ENCODE measurements around the gene SYN1. TPM values are rescaled to one million over a fixed set of nuclear protein-coding genes. Genes with fewer than 3 reads are reported as not detected.

The SYN1 gene
- total RNA-seq, 1 donor from 2014 or later = 5.3 TPM

DNA sequence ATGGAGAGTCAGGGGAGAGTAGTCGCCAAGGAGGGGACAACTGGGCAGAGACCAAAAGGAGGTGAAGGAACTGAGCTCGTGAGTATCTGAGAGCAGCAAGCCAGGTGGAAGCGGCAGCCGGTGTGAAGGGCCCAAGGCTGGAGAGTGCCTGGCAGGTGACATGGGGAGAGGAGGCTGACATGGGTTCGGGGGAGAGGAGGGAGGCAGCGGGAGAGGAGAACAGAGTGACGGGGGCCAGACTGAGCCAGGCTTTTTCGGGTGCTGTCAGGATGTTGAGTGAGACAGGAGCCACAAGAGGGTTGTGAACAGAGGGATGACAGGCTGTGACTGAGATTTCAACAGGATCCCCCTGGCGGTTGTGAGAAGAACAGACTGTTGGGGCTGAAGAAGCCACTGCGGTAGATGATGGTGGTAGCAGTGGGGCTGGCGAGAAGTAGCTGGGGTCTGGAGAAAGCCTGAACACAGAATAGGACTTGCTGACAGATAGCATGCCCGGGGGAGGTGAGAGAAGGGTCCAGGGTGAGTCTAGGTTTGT, 25.0 kb upstream of the SYN1 start:
- Mint-ChIP-seq H3K36me3 (ENCODE audit: insufficient read depth) (peaks cover 19% of the 10 kb centered on the region), H3K27ac (peak overlapping the region; percentile 4), H3K9me3 (ENCODE audit: low read depth) (peaks cover 21% of the 10 kb centered on the region), H3K27me3 (no peaks in the 10 kb centered on the region), H3K4me1 (ENCODE audit: low read depth) (peaks cover 7% of the 10 kb centered on the region), H3K4me3 (ENCODE audit: low read depth) (no peak overlapping the region)
- peak; percentile 53 for TF ChIP-seq CTCF (IDR thresholded peaks at IDR 0.05; ENCODE audit: unreplicated experiment)
- DNase-seq (ENCODE audit: low spot score, unreplicated experiment) = no peak

DNA sequence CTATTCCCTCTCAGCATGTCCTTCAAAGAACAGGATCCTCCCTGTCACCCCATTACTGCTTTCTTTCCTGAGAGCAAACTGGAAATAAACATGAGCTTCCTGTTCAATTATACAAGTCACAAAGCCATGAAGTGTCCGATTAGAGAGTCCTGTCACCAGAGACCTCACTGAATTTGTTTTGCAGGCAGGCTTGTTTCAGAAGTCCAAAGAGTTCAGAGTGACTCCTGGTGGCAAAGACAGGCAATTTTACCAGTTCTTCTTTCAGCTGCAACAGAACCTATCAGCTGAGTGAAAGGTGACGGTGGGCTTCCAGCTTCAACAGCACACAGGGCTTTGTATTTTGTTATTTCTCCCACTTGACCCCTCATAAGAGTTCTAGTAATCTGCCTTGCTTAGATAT, 24.3 kb upstream of the SYN1 start:
- Mint-ChIP-seq H3K27me3 (no peaks in the 10 kb centered on the region), H3K9me3 (ENCODE audit: low read depth) (peaks cover 25% of the 10 kb centered on the region), H3K4me3 (ENCODE audit: low read depth) (no peak overlapping the region), H3K27ac (no peak overlapping the region), H3K4me1 (ENCODE audit: low read depth) (peaks cover 1% of the 10 kb centered on the region), H3K36me3 (ENCODE audit: insufficient read depth) (peaks cover 25% of the 10 kb centered on the region)
- no peak for DNase-seq (ENCODE audit: low spot score, unreplicated experiment)
- TF ChIP-seq CTCF (IDR thresholded peaks at IDR 0.05; ENCODE audit: unreplicated experiment) = peak; percentile 33

GRCh38 chrX:47638816-47639215, 19.2 kb upstream of the SYN1 start:
- no peak for DNase-seq (ENCODE audit: low spot score, unreplicated experiment)
- no peaks in the 10 kb centered on the region for H3K27me3 Mint-ChIP-seq
- H3K36me3 Mint-ChIP-seq (ENCODE audit: insufficient read depth) = peaks cover 33% of the 10 kb centered on the region
- H3K9me3 Mint-ChIP-seq (ENCODE audit: low read depth) = peaks cover 25% of the 10 kb centered on the region
- no peak overlapping the region for H3K27ac Mint-ChIP-seq
- TF ChIP-seq CTCF (IDR thresholded peaks at IDR 0.05; ENCODE audit: unreplicated experiment) = no peak
- H3K4me3 Mint-ChIP-seq (ENCODE audit: low read depth) = no peak overlapping the region
- no peaks in the 10 kb centered on the region for H3K4me1 Mint-ChIP-seq (ENCODE audit: low read depth)

DNA sequence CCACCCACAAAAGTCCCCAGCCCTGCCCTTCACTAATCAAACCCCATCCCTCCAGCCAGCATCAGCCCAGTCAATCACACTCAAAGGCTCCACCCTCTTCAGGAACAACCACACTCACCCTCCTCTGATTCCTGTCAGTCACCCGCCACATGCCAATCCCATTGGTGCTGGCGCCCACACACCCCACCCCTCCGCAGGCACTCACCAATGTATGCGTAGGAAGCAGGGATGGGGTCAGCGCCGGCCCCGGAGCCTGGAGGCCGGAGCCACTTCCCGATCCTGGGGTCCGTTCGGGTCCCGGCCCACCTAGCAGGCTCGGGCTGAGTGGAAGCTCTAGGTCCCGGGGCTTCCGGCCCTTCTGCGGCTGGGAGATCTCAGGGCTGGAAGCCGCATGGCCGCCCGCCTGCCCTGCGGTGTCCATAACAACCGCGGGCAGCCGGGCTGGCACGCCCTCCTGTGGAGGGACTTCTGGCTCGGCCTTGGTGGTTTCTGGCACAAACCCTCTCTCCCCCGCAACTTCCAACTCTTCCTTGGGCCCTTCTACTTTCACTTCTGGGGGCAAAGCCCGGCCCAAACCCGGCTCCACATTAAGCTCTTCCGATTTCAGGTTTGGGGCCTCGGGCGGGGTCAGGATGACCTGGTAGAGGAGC, 18.0 kb upstream of the SYN1 start:
- Mint-ChIP-seq H3K27me3 (no peaks in the 10 kb centered on the region), H3K4me1 (ENCODE audit: low read depth) (no peaks in the 10 kb centered on the region), H3K9me3 (ENCODE audit: low read depth) (peaks cover 25% of the 10 kb centered on the region), H3K4me3 (ENCODE audit: low read depth) (peak overlapping the region; percentile 53), H3K36me3 (ENCODE audit: insufficient read depth) (peaks cover 33% of the 10 kb centered on the region), H3K27ac (no peak overlapping the region)
- peak; percentile 9 for TF ChIP-seq CTCF (IDR thresholded peaks at IDR 0.05; ENCODE audit: unreplicated experiment)
- DNase-seq (ENCODE audit: low spot score, unreplicated experiment) = no peak

GRCh38 chrX:47634871-47635575, 15.4 kb upstream of the SYN1 start:
- H3K27ac Mint-ChIP-seq = no peak overlapping the region
- no peaks in the 10 kb centered on the region for H3K27me3 Mint-ChIP-seq
- no peaks in the 10 kb centered on the region for H3K4me1 Mint-ChIP-seq (ENCODE audit: low read depth)
- no peak for TF ChIP-seq CTCF (IDR thresholded peaks at IDR 0.05; ENCODE audit: unreplicated experiment)
- H3K4me3 Mint-ChIP-seq (ENCODE audit: low read depth) = no peak overlapping the region
- peaks cover 10% of the 10 kb centered on the region for H3K9me3 Mint-ChIP-seq (ENCODE audit: low read depth)
- DNase-seq (ENCODE audit: low spot score, unreplicated experiment) = no peak
- H3K36me3 Mint-ChIP-seq (ENCODE audit: insufficient read depth) = peaks cover 18% of the 10 kb centered on the region
